Melanocyte of skin (primary cell): ENCODE results near the gene ABCB8. TPM values are rescaled to one million over a fixed set of nuclear protein-coding genes. Genes with fewer than 3 reads are reported as not detected.

Source experiments
- total RNA-seq, 2 donors: library from RNA; depleted of rRNA; stranded (reverse); fragments of >200 nt; gene quantifications; 2 replicates each; pipeline ENCODE4 v1.2.3, GENCODE V29; 2012

The ABCB8 gene
- total RNA-seq: 10 to 100 TPM; 36.6 to 44.4 TPM

DNA sequence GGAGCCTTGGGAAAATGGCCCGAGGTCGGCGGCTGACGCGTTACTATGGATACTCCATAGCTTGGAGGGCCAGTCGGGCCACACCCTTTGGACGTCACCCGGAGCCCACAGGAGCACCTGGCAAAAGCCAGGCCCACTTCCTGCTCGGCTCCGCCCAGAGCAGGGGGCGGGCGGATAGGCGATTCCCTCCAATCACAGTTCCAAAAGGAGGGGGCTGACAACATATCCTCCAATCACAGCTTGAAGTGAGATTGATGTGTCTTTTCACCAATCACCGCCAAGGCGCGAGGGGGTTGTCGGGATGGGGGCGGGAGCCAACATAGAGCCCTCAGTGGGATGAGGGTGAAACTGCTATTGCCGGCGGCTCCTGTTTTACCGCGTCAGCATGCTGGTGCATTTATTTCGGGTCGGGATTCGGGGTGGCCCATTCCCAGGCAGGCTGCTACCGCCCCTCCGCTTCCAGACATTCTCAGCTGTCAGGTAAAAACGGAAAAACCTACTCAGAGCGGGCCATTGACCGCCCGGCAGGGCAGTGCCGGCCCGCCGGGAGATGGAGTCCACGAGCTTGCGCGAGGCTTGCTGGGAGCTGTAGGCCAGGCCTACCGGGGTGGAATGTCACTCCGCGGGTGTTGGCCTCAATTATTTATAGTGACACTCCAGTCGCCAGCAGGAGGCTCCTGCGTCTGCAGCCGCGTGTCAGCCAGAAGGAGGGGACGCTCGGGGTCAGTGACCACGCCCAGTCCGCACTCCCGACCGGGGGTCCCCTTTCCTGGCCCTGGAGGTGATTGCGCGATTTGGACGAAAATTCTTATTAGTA, at the start of gene ABCB8:
Gene ABCB8, plus strand, starts transcription at position 320 of the 817 bp plus-strand sequence. Its CDS starts 66 bp downstream, at position 386.

DNA sequence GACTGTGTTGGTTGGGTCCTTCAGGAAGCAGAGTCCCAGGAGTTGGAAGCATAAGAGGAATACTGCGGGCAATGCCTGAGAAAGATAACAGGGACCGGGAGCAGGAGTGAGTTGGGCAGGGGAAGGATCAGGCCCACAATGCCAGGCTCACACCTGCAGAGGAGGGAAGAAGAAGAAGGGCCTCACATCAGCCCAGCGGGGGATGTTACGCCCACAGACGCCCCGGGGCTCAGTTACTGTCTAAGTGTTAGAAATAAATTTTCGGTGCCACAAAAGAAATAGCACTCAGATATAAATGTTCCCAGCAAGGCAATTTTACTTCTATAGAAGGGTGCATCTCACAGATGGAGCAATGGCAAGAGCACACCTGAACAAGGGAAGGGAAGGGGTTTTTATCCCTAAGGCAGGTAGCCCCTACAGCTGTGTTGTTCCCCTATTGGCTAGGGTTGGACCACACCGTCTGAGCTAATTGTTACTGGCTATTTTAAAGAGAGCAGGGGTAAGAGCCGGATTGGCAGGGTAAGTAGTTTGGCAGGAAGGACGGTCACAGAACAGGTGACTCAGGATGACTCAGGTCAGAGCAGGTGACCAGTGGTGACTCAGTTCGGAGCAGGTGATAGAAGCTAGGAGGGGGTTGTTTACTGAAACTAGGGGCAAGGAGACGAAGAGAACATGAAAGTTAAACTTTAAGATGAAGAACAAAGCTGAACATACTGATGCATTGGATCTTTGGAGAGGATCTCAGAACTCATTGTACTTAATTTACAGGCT, 37.6 kb upstream of the ABCB8 start, which contains the start of gene NOS3:
Gene NOS3, plus strand, starts transcription at position 602 of the 771 bp plus-strand sequence. CDS start 2,787 bp downstream, outside the sequence.

GRCh38 chr7:151024435-151025056, 3.7 kb upstream of the ABCB8 start, which contains the start of gene ATG9B:
Gene ATG9B, minus strand, starts transcription at chr7:151024494. Its CDS starts 71 bp downstream, at chr7:151024423.

GRCh38 chr7:151047976-151048815, 19.9 kb downstream of the ABCB8 start, which contains the start of gene ASIC3:
Gene ASIC3, plus strand, starts transcription at chr7:151048531. Its CDS starts 355 bp downstream, at chr7:151048886.

DNA sequence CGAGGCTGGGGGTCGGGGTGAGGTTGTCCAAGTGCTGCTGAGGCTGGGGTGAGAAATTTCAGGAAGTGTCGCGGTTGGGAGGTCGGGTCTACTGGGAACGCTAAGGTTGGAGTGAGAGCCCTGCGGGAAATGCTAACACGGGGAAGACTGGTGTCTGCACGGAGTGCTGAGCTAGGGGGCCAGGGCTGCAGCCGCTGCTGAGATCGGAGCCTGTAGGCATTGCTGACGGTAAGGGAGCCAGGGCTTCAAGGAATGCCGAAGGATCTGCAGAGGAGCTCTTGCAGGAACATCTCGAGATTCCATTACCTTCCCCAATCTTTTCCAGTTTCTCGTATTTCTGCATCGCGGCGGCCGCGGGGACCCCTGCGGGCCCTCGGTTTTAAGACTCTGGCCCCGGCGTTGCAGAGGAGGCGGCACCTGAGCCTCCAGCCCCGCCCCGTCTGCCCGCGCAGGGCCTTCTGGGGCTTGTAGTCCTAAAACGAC, 29.3 kb downstream of the ABCB8 start, which contains the start of gene CDK5:
Gene CDK5, minus strand, starts transcription at position 392 of the 483 bp plus-strand sequence. Its CDS starts 49 bp downstream, at position 343.

GRCh38 chr7:151059367-151060112, 31.3 kb downstream of the ABCB8 start, which contains the start of gene SLC4A2:
Gene SLC4A2, plus strand, starts transcription at chr7:151059589. Its CDS starts 2,399 bp downstream, at chr7:151061988.

DNA sequence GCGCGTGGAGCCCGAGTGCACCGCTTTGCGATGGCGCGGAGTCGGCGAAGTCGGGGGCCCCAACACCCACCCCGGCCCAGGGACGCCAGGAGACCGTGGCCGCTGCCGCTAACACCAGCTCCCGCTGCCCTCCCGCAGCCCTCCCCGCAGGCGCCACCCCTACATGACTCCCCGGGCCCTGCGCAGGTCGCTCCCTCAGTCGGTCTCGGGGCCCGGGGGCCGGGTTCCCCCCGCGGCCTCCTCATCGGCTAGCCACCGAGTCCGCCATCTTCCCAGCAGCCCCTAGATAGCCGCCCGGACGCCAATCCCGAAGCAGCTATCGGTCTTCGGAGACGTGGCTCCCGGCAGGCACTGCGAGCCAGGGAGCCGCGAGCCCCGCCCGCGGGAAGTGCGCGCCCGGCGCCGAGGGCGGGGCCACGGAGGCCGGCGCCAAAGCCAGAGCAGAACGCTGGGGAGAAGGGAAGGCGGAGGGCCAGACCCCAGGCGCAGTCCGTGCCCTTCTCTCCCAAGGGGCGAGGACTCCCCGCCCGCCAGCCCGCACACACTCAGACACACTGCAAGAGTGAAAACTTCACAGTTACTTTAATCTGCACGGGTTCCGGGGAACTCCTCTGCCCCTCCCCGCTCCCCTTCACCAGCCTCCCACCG, 52.4 kb downstream of the ABCB8 start, which contains the start of gene FASTK:
Gene FASTK, minus strand, starts transcription at position 288 of the 648 bp plus-strand sequence. Its CDS starts 43 bp downstream, at position 245.

GRCh38 chr7:151083071-151083823, 55.0 kb downstream of the ABCB8 start, which contains the start of gene TMUB1:
Gene TMUB1, minus strand, starts transcription at chr7:151083493. Its CDS starts 930 bp downstream, at chr7:151082563.

DNA sequence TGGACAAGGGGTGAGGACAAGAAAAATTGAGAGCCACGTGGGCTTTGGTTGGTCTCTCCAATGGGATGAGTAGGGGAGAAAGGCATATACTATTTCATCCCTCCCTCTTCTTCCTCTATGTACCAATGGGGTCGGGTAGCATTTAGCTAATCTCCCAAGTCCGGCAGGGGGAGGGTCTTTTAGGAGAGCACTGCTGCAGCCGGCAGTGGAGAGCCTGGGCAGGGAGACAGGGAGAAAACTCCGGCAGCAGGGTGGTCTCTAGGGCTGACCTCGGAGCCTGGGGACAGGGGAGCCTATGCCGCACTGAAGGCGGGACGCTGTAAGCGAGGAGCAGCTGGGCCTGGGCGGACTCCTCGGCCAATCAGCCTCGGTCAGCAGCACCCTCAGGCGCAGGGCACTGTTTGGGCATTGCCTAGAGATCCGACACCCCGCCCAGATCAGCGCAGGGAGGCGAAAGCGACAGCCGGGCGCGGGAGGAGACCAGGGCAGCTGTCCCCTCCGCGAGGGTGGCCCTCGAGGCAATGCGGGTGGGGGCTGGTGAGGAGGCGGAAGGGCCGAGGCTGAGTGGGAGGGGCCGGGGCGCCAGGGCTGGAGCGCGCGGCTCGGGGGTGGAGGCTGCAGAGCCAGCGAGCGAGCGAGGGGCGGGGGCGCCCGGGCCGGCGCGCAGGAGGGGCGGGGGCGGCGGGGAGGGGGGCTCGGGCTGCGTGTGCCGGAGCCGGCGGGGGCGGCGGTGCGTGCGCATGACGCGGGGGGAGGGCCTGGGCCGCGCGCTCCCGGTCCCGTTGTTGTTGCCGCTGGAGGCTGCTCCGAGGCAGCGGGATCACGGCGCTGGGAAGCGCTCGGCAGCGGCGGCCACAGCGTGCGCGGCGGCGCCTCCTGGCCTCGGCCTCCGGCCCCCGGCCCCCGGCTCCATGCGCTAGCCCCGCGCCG, 57.7 kb downstream of the ABCB8 start, which contains the start of gene AGAP3:
Gene AGAP3, plus strand, starts transcription at position 785 of the 930 bp plus-strand sequence. CDS start 267 bp downstream, outside the sequence.

Other genes starting within 250 kb of the ABCB8 start
- gene TMEM176B, start 228.1 kb upstream of the ABCB8 start, total RNA-seq: not detected
- gene TMEM176A, start 227.7 kb upstream of the ABCB8 start, total RNA-seq: not detected
- gene AOC1, start 175.9 kb upstream of the ABCB8 start, total RNA-seq: not detected
- not detected for gene KCNH2, start 50.1 kb upstream of the ABCB8 start, total RNA-seq
- 1 to 10 TPM in 1 of 2 donors, under 1 TPM in 1; 0.69 to 7.0 TPM for gene NOS3, start 37.4 kb upstream of the ABCB8 start, total RNA-seq
- gene ATG9B, start 4.0 kb upstream of the ABCB8 start, total RNA-seq: under 1 TPM in 1 of 2 donors, not detected in 1; under 0.01 TPM
- 1 to 10 TPM in 1 of 2 donors, under 1 TPM in 1; 0.33 to 1.0 TPM for gene ASIC3, start 20.1 kb downstream of the ABCB8 start, total RNA-seq
- gene CDK5, start 29.4 kb downstream of the ABCB8 start, total RNA-seq: 10 to 100 TPM; 28.2 to 31.6 TPM
- 100 to 1,000 TPM in 1 of 2 donors, 10 to 100 TPM in 1; 85.3 to 111 TPM for gene SLC4A2, start 31.1 kb downstream of the ABCB8 start, total RNA-seq
- gene FASTK, start 52.4 kb downstream of the ABCB8 start, total RNA-seq: 10 to 100 TPM; 74.3 to 86.0 TPM
- 10 to 100 TPM; 15.1 to 20.6 TPM for gene TMUB1, start 55.0 kb downstream of the ABCB8 start, total RNA-seq
- gene AGAP3, start 58.0 kb downstream of the ABCB8 start, total RNA-seq: 100 to 1,000 TPM in 1 of 2 donors, 10 to 100 TPM in 1; 66.1 to 100 TPM
- not detected for gene GBX1, start 139.2 kb downstream of the ABCB8 start, total RNA-seq
- not detected for gene ASB10, start 158.8 kb downstream of the ABCB8 start, total RNA-seq
- not detected for gene H2BK1, start 182.0 kb downstream of the ABCB8 start, total RNA-seq
- gene ABCF2, start 198.8 kb downstream of the ABCB8 start, total RNA-seq: 10 to 100 TPM; 54.0 to 78.6 TPM
- 10 to 100 TPM; 32.6 to 37.9 TPM for gene CHPF2, start 204.0 kb downstream of the ABCB8 start, total RNA-seq
- gene SMARCD3, start 220.2 kb downstream of the ABCB8 start, total RNA-seq: 10 to 100 TPM in 1 of 2 donors, 1 to 10 TPM in 1; 9.0 to 13.1 TPM